Measurements from ENCODE around the gene C2CD4D.

C2CD4D gene

GRCh38 chr1:151813271-151813977 is 26.2 kb downstream of the C2CD4D start:
- H3K27me3 ChIP-seq (ENCODE audit: control insufficient read depth, insufficient read depth, low read length): no peaks in the 10 kb centered on the region
- H3K9ac ChIP-seq (ENCODE audit: low read depth, low read length): no peak overlapping the region
- H3K27ac ChIP-seq (ENCODE audit: low read depth, low read length): no peak overlapping the region
- no peaks in the 10 kb centered on the region for H3K9me3 ChIP-seq (ENCODE audit: control insufficient read depth, insufficient read depth, low read length)
- H3K4me3 ChIP-seq (ENCODE audit: low read depth, low read length): no peak overlapping the region
- H3K4me1 ChIP-seq (ENCODE audit: control insufficient read depth, insufficient read depth, low read length): peaks cover 12% of the 10 kb centered on the region
- H3K36me3 ChIP-seq (ENCODE audit: control insufficient read depth, insufficient read depth, low read length): no peaks in the 10 kb centered on the region

- H3K9me3 ChIP-seq (ENCODE audit: control insufficient read depth, insufficient read depth, low read length): no peaks in the 10 kb centered on the region
- no peaks in the 10 kb centered on the region for H3K27me3 ChIP-seq (ENCODE audit: control insufficient read depth, insufficient read depth, low read length)
- H3K36me3 ChIP-seq (ENCODE audit: control insufficient read depth, insufficient read depth, low read length): no peaks in the 10 kb centered on the region
- no peak overlapping the region for H3K4me3 ChIP-seq (ENCODE audit: low read depth, low read length)
- H3K9ac ChIP-seq (ENCODE audit: low read depth, low read length): no peak overlapping the region
- no peak overlapping the region for H3K27ac ChIP-seq (ENCODE audit: low read depth, low read length)
- peaks cover 12% of the 10 kb centered on the region for H3K4me1 ChIP-seq (ENCODE audit: control insufficient read depth, insufficient read depth, low read length)
These were observed 28.4 kb downstream of the C2CD4D start for GRCh38 chr1:151811181-151811580.

DNA sequence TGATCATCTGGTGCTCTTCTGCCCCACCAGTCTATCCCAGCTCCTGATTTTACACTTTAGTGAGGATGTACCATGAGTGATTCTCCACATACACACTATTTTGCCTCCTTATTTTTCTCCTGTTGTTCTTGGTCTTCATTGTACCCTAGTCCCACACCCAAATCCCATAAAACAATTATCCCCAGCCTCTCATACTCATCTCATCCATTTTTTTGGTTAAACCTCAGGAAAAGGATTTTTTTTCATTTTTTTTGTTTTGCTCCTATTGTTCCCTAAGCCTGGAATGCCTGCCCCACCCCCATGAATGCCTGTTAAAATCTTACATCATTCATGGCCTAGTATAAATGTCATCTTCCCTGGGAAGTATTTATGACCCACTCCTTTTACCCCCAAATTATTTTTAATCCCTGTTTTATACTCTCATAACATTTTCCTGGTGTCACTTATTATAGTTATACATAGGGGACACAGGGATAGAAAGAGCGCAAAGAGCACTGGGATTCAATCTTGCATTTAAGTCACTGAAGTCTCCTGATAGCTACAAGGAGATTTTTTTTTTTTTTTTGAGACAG is 29.5 kb downstream of the C2CD4D start:
- Histone ChIP-seq H3K9me3 (ENCODE audit: control insufficient read depth, insufficient read depth, low read length) (no peaks in the 10 kb centered on the region), H3K4me3 (ENCODE audit: low read depth, low read length) (no peak overlapping the region), H3K36me3 (ENCODE audit: control insufficient read depth, insufficient read depth, low read length) (no peaks in the 10 kb centered on the region), H3K27me3 (ENCODE audit: control insufficient read depth, insufficient read depth, low read length) (no peaks in the 10 kb centered on the region), H3K4me1 (ENCODE audit: control insufficient read depth, insufficient read depth, low read length) (peaks cover 12% of the 10 kb centered on the region), H3K27ac (ENCODE audit: low read depth, low read length) (no peak overlapping the region), H3K9ac (ENCODE audit: low read depth, low read length) (peak overlapping the region; percentile 26; the same call in 1 of the 2 replicates)

GRCh38 chr1:151809290-151809984 is 30.2 kb downstream of the C2CD4D start:
- Histone ChIP-seq H3K27ac (ENCODE audit: low read depth, low read length) (no peak overlapping the region), H3K9me3 (ENCODE audit: control insufficient read depth, insufficient read depth, low read length) (no peaks in the 10 kb centered on the region), H3K4me3 (ENCODE audit: low read depth, low read length) (no peak overlapping the region), H3K9ac (ENCODE audit: low read depth, low read length) (peak overlapping the region; percentile 26; the same call in 1 of the 2 replicates), H3K27me3 (ENCODE audit: control insufficient read depth, insufficient read depth, low read length) (no peaks in the 10 kb centered on the region), H3K36me3 (ENCODE audit: control insufficient read depth, insufficient read depth, low read length) (no peaks in the 10 kb centered on the region), H3K4me1 (ENCODE audit: control insufficient read depth, insufficient read depth, low read length) (peaks cover 12% of the 10 kb centered on the region)

GRCh38 chr1:151807766-151808165 is 31.9 kb downstream of the C2CD4D start:
- Histone ChIP-seq H3K27ac (ENCODE audit: low read depth, low read length) (no peak overlapping the region), H3K4me1 (ENCODE audit: control insufficient read depth, insufficient read depth, low read length) (peaks cover 12% of the 10 kb centered on the region), H3K9me3 (ENCODE audit: control insufficient read depth, insufficient read depth, low read length) (no peaks in the 10 kb centered on the region), H3K4me3 (ENCODE audit: low read depth, low read length) (no peak overlapping the region), H3K9ac (ENCODE audit: low read depth, low read length) (no peak overlapping the region), H3K27me3 (ENCODE audit: control insufficient read depth, insufficient read depth, low read length) (no peaks in the 10 kb centered on the region), H3K36me3 (ENCODE audit: control insufficient read depth, insufficient read depth, low read length) (no peaks in the 10 kb centered on the region)

- Histone ChIP-seq H3K27ac (ENCODE audit: low read depth, low read length) (no peak overlapping the region), H3K9ac (ENCODE audit: low read depth, low read length) (no peak overlapping the region), H3K36me3 (ENCODE audit: control insufficient read depth, insufficient read depth, low read length) (no peaks in the 10 kb centered on the region), H3K9me3 (ENCODE audit: control insufficient read depth, insufficient read depth, low read length) (no peaks in the 10 kb centered on the region), H3K4me1 (ENCODE audit: control insufficient read depth, insufficient read depth, low read length) (peaks cover 12% of the 10 kb centered on the region), H3K4me3 (ENCODE audit: low read depth, low read length) (no peak overlapping the region), H3K27me3 (ENCODE audit: control insufficient read depth, insufficient read depth, low read length) (0 out of 2 replicates have a peak, but pooled peaks cover 3% of the 10 kb centered on the region)
These were observed 32.5 kb downstream of the C2CD4D start for GRCh38 chr1:151807131-151807530.

GRCh38 chr1:151806170-151806569 is 33.5 kb downstream of the C2CD4D start:
- Histone ChIP-seq H3K9ac (ENCODE audit: low read depth, low read length) (no peak overlapping the region), H3K4me3 (ENCODE audit: low read depth, low read length) (no peak overlapping the region), H3K4me1 (ENCODE audit: control insufficient read depth, insufficient read depth, low read length) (peaks cover 10% of the 10 kb centered on the region), H3K27me3 (ENCODE audit: control insufficient read depth, insufficient read depth, low read length) (0 out of 2 replicates have a peak, but pooled peaks cover 3% of the 10 kb centered on the region), H3K9me3 (ENCODE audit: control insufficient read depth, insufficient read depth, low read length) (no peaks in the 10 kb centered on the region), H3K27ac (ENCODE audit: low read depth, low read length) (no peak overlapping the region), H3K36me3 (ENCODE audit: control insufficient read depth, insufficient read depth, low read length) (no peaks in the 10 kb centered on the region)

GRCh38 chr1:151805066-151805820 is 34.4 kb downstream of the C2CD4D start, which contains the start of gene LINGO4:
Gene LINGO4 (minus strand): TSS chr1:151805419. CDS start chr1:151802704, 2,715 bp downstream.
- Histone ChIP-seq H3K9me3 (ENCODE audit: control insufficient read depth, insufficient read depth, low read length) (no peaks in the 10 kb centered on the region), H3K9ac (ENCODE audit: low read depth, low read length) (no peak within 1 kb of the TSS), H3K4me3 (ENCODE audit: low read depth, low read length) (no peak within 1 kb of the TSS), H3K4me1 (ENCODE audit: control insufficient read depth, insufficient read depth, low read length) (peaks cover 7% of the 10 kb centered on the region), H3K27ac (ENCODE audit: low read depth, low read length) (no peak within 1 kb of the TSS), H3K36me3 (ENCODE audit: control insufficient read depth, insufficient read depth, low read length) (no peaks in the 10 kb centered on the region), H3K27me3 (ENCODE audit: control insufficient read depth, insufficient read depth, low read length) (0 out of 2 replicates have a peak, but pooled peaks cover 3% of the 10 kb centered on the region)

GRCh38 chr1:151803915-151804314 is 35.7 kb downstream of the C2CD4D start:
- Histone ChIP-seq H3K4me1 (ENCODE audit: control insufficient read depth, insufficient read depth, low read length) (no peaks in the 10 kb centered on the region), H3K9ac (ENCODE audit: low read depth, low read length) (no peak overlapping the region), H3K36me3 (ENCODE audit: control insufficient read depth, insufficient read depth, low read length) (no peaks in the 10 kb centered on the region), H3K27ac (ENCODE audit: low read depth, low read length) (no peak overlapping the region), H3K27me3 (ENCODE audit: control insufficient read depth, insufficient read depth, low read length) (0 out of 2 replicates have a peak, but pooled peaks cover 3% of the 10 kb centered on the region), H3K9me3 (ENCODE audit: control insufficient read depth, insufficient read depth, low read length) (no peaks in the 10 kb centered on the region), H3K4me3 (ENCODE audit: low read depth, low read length) (no peak overlapping the region)

GRCh38 chr1:151803164-151803563 is 36.5 kb downstream of the C2CD4D start:
- Histone ChIP-seq H3K27me3 (ENCODE audit: control insufficient read depth, insufficient read depth, low read length) (0 out of 2 replicates have a peak, but pooled peaks cover 3% of the 10 kb centered on the region), H3K9me3 (ENCODE audit: control insufficient read depth, insufficient read depth, low read length) (no peaks in the 10 kb centered on the region), H3K4me1 (ENCODE audit: control insufficient read depth, insufficient read depth, low read length) (no peaks in the 10 kb centered on the region), H3K36me3 (ENCODE audit: control insufficient read depth, insufficient read depth, low read length) (no peaks in the 10 kb centered on the region), H3K9ac (ENCODE audit: low read depth, low read length) (no peak overlapping the region), H3K4me3 (ENCODE audit: low read depth, low read length) (no peak overlapping the region), H3K27ac (ENCODE audit: low read depth, low read length) (no peak overlapping the region)

All from HUES48 (cell line).